Measurements from ENCODE around the gene TDRD6.

DNA sequence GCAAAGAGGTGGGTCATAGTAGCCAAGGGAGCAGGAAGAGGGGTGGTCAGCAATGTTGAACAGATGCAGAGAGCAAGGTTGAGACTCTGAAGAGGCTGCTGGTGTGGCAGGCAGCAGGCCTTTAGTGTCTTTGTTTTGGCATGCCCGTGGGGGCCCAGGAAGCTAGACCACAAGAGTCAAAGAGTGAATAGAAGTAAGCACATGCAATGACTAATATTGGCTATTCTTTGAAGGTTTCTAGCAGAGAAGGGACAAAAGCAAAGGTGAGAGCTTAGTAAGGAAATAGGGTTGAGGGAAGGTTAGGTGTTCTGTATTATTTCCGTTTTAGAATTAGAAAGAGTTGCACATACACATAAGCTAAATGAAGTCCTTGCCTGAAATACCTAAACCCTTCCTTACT, 18.8 kb downstream of the TDRD6 start:
- no peak for TF ChIP-seq POLR2AphosphoS5 (IDR thresholded peaks at IDR 0.05)
- TF ChIP-seq, protein P1, sequence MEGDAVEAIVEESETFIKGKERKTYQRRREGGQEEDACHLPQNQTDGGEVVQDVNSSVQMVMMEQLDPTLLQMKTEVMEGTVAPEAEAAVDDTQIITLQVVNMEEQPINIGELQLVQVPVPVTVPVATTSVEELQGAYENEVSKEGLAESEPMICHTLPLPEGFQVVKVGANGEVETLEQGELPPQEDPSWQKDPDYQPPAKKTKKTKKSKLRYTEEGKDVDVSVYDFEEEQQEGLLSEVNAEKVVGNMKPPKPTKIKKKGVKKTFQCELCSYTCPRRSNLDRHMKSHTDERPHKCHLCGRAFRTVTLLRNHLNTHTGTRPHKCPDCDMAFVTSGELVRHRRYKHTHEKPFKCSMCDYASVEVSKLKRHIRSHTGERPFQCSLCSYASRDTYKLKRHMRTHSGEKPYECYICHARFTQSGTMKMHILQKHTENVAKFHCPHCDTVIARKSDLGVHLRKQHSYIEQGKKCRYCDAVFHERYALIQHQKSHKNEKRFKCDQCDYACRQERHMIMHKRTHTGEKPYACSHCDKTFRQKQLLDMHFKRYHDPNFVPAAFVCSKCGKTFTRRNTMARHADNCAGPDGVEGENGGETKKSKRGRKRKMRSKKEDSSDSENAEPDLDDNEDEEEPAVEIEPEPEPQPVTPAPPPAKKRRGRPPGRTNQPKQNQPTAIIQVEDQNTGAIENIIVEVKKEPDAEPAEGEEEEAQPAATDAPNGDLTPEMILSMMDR (IDR thresholded peaks at IDR 0.05) = no peak
